Fibroblast of lung (primary cell): ENCODE measurements around the gene C1orf198.

Experiments
- CTCF ChIP-seq, 2 donors: IDR thresholded peaks in 1 of 2; conservative IDR thresholded peaks in 1 of 2; 1 replicate in 1 of 2; 2 replicates in 1 of 2; pipeline ENCODE4 v1.5.1; 2011 to 2012; ENCODE audit warnings: low read length in 2 of 2, control low read depth in 1 of 2, inconsistent platforms in 1 of 2, low read depth in 1 of 2, mild to moderate bottlenecking in 1 of 2
- EZH2 ChIP-seq: IDR thresholded peaks from 2 replicates; pipeline ENCODE4 v1.5.1; 2012; ENCODE audit warnings: low read length, control low read depth, mild to moderate bottlenecking; ENCODE audit errors: missing control alignments

GRCh38 chr1:230915078-230915477 lies 46.8 kb upstream of the C1orf198 start:
- no peak for TF ChIP-seq CTCF (conservative IDR thresholded peaks at IDR 0.05 in 1 of 2, IDR thresholded peaks at IDR 0.05 in 1 of 2; ENCODE audit: low read depth in 1 of 2, low read length in 2 of 2)
- TF ChIP-seq EZH2, result no peak
